Hair follicular keratinocyte (primary cell): Measurements from ENCODE around the gene VSIG1. TPM values are rescaled to one million over a fixed set of nuclear protein-coding genes. Genes with fewer than 3 reads are reported as not detected.

Source experiments
- total RNA-seq: library from RNA; depleted of rRNA; stranded (reverse); fragments of >200 nt; gene quantifications from 2 replicates; pipeline ENCODE4 v1.2.3, GENCODE V29; 2015

Gene VSIG1
- total RNA-seq, result 0.68 and 0.70 TPM in 2 replicates

DNA sequence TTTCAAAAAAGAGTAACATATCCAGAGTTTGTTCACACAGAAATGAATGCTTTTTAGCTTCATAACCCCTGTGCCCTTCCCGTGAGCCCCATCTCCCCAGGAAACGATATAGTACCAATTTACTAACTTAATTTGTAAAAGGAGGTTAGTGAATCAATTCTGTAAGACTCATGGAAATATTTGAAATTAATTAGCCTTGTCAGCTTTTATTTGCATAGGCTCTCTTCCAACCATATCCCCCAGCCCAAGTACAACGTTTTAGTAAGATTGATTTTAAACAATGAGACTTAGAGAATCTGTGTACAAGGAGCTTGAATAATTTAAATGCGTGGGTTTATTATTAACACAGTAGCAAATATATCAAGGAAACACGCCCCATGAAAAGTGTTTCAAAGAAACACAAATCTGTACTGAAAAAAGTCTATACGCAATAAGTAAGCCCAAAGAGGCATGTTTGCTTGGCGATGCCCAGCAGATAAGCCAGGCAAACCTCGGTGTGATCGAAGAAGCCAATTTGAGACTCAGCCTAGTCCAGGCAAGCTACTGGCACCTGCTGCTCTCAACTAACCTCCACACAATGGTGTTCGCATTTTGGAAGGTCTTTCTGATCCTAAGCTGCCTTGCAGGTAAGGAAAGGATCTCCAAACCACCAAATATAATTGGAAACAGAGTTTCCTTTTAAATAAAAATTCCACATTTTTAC, at the start of gene VSIG1:
Gene VSIG1, plus strand, starts transcription at position 512 of the 703 bp plus-strand sequence. Its CDS starts 66 bp downstream, at position 578.

DNA sequence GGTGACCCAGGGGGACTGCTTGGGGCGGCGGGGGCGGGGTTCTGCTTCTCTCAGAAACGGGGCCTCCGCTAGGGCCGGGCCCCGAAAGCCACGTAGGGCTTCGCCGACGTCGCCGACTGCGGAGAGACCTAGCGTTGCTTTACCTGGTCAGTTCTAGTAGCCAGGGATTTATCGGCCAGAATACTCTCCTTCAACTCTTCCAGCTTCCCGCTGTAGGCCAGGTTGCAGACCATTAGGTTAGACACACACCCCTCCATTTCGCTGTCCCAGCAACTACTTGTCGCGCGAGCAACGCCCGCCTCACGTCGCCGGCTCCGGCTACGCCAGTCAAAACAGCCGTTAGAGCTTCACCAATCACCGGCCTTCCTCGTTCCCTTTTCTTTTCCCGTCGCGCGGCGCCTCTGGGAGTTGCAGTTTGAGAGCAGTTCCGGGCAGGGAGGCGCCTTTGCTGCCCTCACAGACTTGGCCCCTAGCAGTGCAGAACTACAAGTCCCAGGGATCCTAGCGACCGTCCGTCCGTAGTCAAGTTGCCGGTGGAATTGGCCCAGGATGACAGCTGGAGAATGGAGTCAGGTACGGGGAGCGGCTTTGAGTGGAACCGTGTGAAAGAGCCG, 46.5 kb downstream of the VSIG1 start, which contains the start of the genes ATG4A and PSMD10:
Gene ATG4A, plus strand, starts transcription at position 515 of the 614 bp plus-strand sequence. Its CDS starts 49 bp downstream, at position 564.
Gene PSMD10, minus strand, starts transcription at position 279 of the 614 bp plus-strand sequence. Its CDS starts 22 bp downstream, at position 257.

Other genes starting within 250 kb of the VSIG1 start
- 7.5 and 14.1 TPM in 2 replicates for gene MID2, start 219.2 kb upstream of the VSIG1 start, total RNA-seq
- not detected in 2 replicates for gene TEX13B, start 62.7 kb upstream of the VSIG1 start, total RNA-seq
- gene PSMD10, start 46.5 kb downstream of the VSIG1 start, total RNA-seq, result 59.0 and 72.5 TPM in 2 replicates
- gene ATG4A, start 46.7 kb downstream of the VSIG1 start, total RNA-seq, result 9.4 and 11.6 TPM in 2 replicates